DOHH2 (cell line): ENCODE results near the gene EIF4A3.

Experiments used
- CTCF ChIP-seq: fragments of 200-600 bp; sonication (generic); IDR thresholded peaks from one replicate; pipeline ENCODE4 v1.5.1; 2014; ENCODE audit warnings: antibody characterized with exemption, mild to moderate bottlenecking, low read depth, low read length; ENCODE audit not compliant: poor library complexity, severe bottlenecking
- EZH2phosphoT487 ChIP-seq: fragments of 200-600 bp; sonication (generic); IDR thresholded peaks from 2 replicates; pipeline ENCODE4 v1.6.1; 2017; ENCODE audit warnings: borderline replicate concordance, mild to moderate bottlenecking, antibody characterized with exemption, low read length, moderate library complexity, mixed read lengths

GRCh38 chr17:80111702-80112470 lies 35.0 kb downstream of the EIF4A3 start:
- TF ChIP-seq CTCF (no peak), EZH2phosphoT487 (no peak)
